ENCODE results near the gene SDK1. TPM values are rescaled to one million over a fixed set of nuclear protein-coding genes. Genes with fewer than 3 reads are reported as not detected.

SDK1 gene
- total RNA-seq, 4 donors from 2014 or later: 2.0 to 9.3 (median 3.8) TPM

- intact Hi-C loops (cut with DNase I): no loop called here
- Histone ChIP-seq H3K27me3 (no peaks in the 10 kb centered on the region), H3K36me3 (no peaks in the 10 kb centered on the region), H3K9me3 (no peaks in the 10 kb centered on the region), H3K4me3 (no peak overlapping the region), H3K27ac (no peak overlapping the region), H3K4me1 (peaks cover 0 to 6% (median 2%) of the 10 kb centered on the region in 3 donors)
- DNase-seq: no peak
- TF ChIP-seq POLR2A (IDR thresholded peaks at IDR 0.05): no peak
- TF ChIP-seq CTCF (IDR thresholded peaks at IDR 0.05): no peak
- WGBS, 2 donors: 92 to 93% methylated on average over 4 of the region's 4 CpGs
These were observed 133.6 kb downstream of the SDK1 start for GRCh38 chr7:3434611-3435010.

DNA sequence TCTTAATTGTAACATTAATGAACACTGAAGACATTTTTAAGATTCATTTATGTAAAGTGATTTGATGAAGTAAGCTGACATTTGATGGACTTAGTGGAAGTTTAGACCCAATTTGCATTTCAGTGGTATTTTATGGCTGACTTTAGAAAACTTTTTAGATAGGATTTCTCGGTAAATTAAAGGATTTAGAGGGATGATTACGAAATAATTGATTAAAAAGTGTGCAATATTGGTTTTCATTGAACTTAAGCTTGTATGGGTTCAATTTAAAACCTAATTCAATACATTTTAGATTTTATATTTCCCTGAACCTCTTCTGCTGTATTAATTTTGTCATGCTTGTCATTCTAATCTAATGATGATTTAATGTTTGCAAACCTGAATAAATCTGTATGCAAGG lies 135.1 kb downstream of the SDK1 start:
- Histone ChIP-seq H3K27ac (no peak overlapping the region), H3K9me3 (no peaks in the 10 kb centered on the region), H3K4me1 (peaks cover 0 to 7% (median 3%) of the 10 kb centered on the region in 3 donors), H3K27me3 (no peaks in the 10 kb centered on the region), H3K4me3 (no peak overlapping the region), H3K36me3 (no peaks in the 10 kb centered on the region)
- 82 to 88% methylated on average over 2 of the region's 2 CpGs for WGBS, 2 donors
- DNase-seq: no peak
- TF ChIP-seq CTCF (IDR thresholded peaks at IDR 0.05): no peak
- intact Hi-C loops (cut with DNase I): no loop called here

DNA sequence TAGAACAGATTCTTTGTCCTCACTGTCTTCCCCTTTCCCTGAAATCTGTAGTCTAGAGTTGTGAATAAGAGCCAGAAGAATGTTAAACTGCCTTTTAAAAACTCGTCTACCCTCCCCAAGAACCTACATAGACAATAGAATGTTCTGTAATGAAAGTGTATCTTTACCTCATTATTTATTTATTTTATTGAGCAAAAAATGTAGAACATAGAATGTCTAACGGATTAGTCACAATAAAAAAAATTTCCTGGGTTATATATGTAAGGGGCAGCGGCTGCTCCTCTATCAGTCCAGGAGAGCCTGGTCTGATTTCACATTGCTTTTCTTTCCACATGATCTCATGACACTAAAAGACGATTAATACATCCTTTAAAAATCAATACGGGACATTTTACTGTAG lies 135.7 kb downstream of the SDK1 start:
- no peak for TF ChIP-seq POLR2A (IDR thresholded peaks at IDR 0.05)
- no peak for TF ChIP-seq CTCF (IDR thresholded peaks at IDR 0.05)
- Histone ChIP-seq H3K4me1 (peaks cover 0 to 7% (median 3%) of the 10 kb centered on the region in 3 donors), H3K36me3 (no peaks in the 10 kb centered on the region), H3K27me3 (no peaks in the 10 kb centered on the region), H3K9me3 (no peaks in the 10 kb centered on the region), H3K4me3 (no peak overlapping the region), H3K27ac (no peak overlapping the region)
- 75 to 78% methylated on average over 5 of the region's 5 CpGs for WGBS, 2 donors
- intact Hi-C loops (cut with DNase I): no loop called here
- no peak for DNase-seq

DNA sequence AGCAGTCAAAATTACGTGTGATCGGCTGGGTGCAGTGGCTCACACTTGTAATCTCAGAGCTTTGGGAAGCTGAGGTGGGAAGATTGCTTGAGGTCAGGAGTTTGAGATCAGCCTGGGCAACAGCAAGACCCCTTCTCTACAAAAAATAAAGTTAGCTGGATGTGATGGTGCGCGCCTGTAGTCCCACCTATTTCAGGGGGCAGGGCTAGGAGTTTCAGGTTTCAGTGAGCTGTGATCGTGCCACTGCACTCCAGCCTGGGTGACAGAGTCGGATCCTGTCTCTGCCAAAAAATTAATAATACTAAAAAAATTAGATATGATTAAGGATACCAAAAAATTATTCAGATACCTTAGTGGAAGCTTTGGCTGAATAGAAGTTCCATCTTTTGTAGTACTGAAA lies 136.4 kb downstream of the SDK1 start:
- intact Hi-C loops (cut with DNase I): no loop called here
- WGBS, 2 donors: 69 to 89% methylated on average over 6 of the region's 6 CpGs
- Histone ChIP-seq H3K4me1 (peaks cover 0 to 7% (median 3%) of the 10 kb centered on the region in 3 donors), H3K36me3 (no peaks in the 10 kb centered on the region), H3K27ac (no peak overlapping the region), H3K4me3 (no peak overlapping the region), H3K9me3 (no peaks in the 10 kb centered on the region), H3K27me3 (no peaks in the 10 kb centered on the region)
- DNase-seq: no peak
- TF ChIP-seq CTCF (IDR thresholded peaks at IDR 0.05) (no peak), POLR2A (IDR thresholded peaks at IDR 0.05) (no peak)

- TF ChIP-seq POLR2A (IDR thresholded peaks at IDR 0.05) (no peak), CTCF (IDR thresholded peaks at IDR 0.05) (no peak)
- Histone ChIP-seq H3K36me3 (no peaks in the 10 kb centered on the region), H3K27me3 (no peaks in the 10 kb centered on the region), H3K27ac (no peak overlapping the region), H3K4me3 (no peak overlapping the region), H3K4me1 (peaks cover 0 to 7% (median 3%) of the 10 kb centered on the region in 3 donors), H3K9me3 (no peaks in the 10 kb centered on the region)
- 80 to 83% methylated on average over 4 of the region's 4 CpGs for WGBS, 2 donors
- intact Hi-C loops (cut with DNase I): no loop called here
- DNase-seq: no peak
These were observed 137.3 kb downstream of the SDK1 start for GRCh38 chr7:3438352-3438751.
